IMR-90 (cell line): ENCODE results near the gene C13orf42. TPM values are rescaled to one million over a fixed set of nuclear protein-coding genes. Genes with fewer than 3 reads are reported as not detected.

Source experiments
- ATAC-seq: fragments of 200-7000 bp; cut with Tn5 transposase; 2 replicates; pipeline ENCODE4 v1.9.1; 2020; ENCODE audit warnings: low read depth, mild to moderate bottlenecking, moderate library complexity
- BruUV-seq: library from RNA; stranded (reverse); fragments of 400-500 nt; replicated peaks from 2 replicates; lab custom pipeline; 2021; lab: Mats Ljungman, UMichigan
- CTCF ChIA-PET: fragments of 300-600 bp; formaldehyde crosslinking; extraction: SDS; loops from one replicate; lab custom pipeline; 2021; ENCODE audit warnings: antibody characterized with exemption; lab: Yijun Ruan, JAX
- POLR2A ChIA-PET: fragments of 300-600 bp; sonication (Branson Sonifier 250); formaldehyde crosslinking; loops from one replicate; lab custom pipeline; 2022; ENCODE audit warnings: antibody characterized with exemption; ENCODE audit not compliant: unreplicated experiment; lab: Charles Lee
- DNase-seq: peaks from one replicate; pipeline ENCODE4 v3.0.0; 2013
- H2AFZ ChIP-seq: replicated peaks from 2 replicates; pipeline ENCODE3; 2013; ENCODE audit warnings: low read length, mild to moderate bottlenecking; ENCODE audit not compliant: poor library complexity
- H2AK5ac ChIP-seq: 2 replicates; pipeline ENCODE4 v1.6.1; 2013; ENCODE audit warnings: low read depth, low read length, inconsistent platforms
- H2AK9ac ChIP-seq: replicated peaks from 2 replicates; pipeline ENCODE3; 2013; ENCODE audit warnings: mild to moderate bottlenecking, low read depth, low read length, moderate library complexity; ENCODE audit not compliant: poor library complexity
- H2BK120ac ChIP-seq: 2 replicates; pipeline ENCODE4 v1.6.1; 2013; ENCODE audit warnings: low read depth, low read length, inconsistent platforms
- H2BK15ac ChIP-seq: 3 replicates; pipeline ENCODE4 v1.6.1; 2013; ENCODE audit warnings: low read depth, low read length, inconsistent platforms
- H2BK20ac ChIP-seq: 2 replicates; pipeline ENCODE4 v1.6.1; 2013; ENCODE audit warnings: low read depth, mild to moderate bottlenecking, inconsistent platforms, low read length, moderate library complexity
- H2BK5ac ChIP-seq: 2 replicates; pipeline ENCODE4 v1.6.1; 2013; ENCODE audit warnings: mild to moderate bottlenecking, low read depth, low read length, inconsistent platforms; ENCODE audit not compliant: poor library complexity, severe bottlenecking
- H3K14ac ChIP-seq: replicated peaks from 2 replicates; pipeline ENCODE4 v1.6.1; 2013; ENCODE audit warnings: low read depth, low read length, inconsistent platforms
- H3K18ac ChIP-seq: 2 replicates; pipeline ENCODE4 v1.6.1; 2013; ENCODE audit warnings: low read depth, low read length, control low read depth
- H3K23ac ChIP-seq: 2 replicates; pipeline ENCODE4 v1.6.1; 2013; ENCODE audit warnings: low read depth, low read length, inconsistent platforms
- H3K27ac ChIP-seq: 2 replicates; pipeline ENCODE4 v1.5.1; 2013; ENCODE audit warnings: mild to moderate bottlenecking, control low read depth, low read length; ENCODE audit not compliant: insufficient read depth
- H3K27me3 ChIP-seq: 2 replicates; pipeline ENCODE4 v1.6.1; 2013; ENCODE audit warnings: low read length; ENCODE audit not compliant: control insufficient read depth, insufficient read depth
- H3K36me3 ChIP-seq: 2 replicates; pipeline ENCODE4 v1.6.1; 2013; ENCODE audit warnings: low read length, mixed read lengths; ENCODE audit not compliant: control insufficient read depth, insufficient read depth
- H3K4ac ChIP-seq: 2 replicates; pipeline ENCODE4 v1.6.1; 2013; ENCODE audit warnings: low read depth, low read length, inconsistent platforms
- H3K4me1 ChIP-seq: 2 replicates; pipeline ENCODE4 v1.6.1; 2013; ENCODE audit warnings: low read length, mixed read lengths; ENCODE audit not compliant: control insufficient read depth, insufficient read depth
- H3K4me2 ChIP-seq: 2 replicates; pipeline ENCODE4 v1.6.1; 2013; ENCODE audit warnings: low read depth, mild to moderate bottlenecking, control low read depth, low read length, moderate library complexity
- H3K4me3 ChIP-seq: 2 replicates; pipeline ENCODE4 v1.5.1; 2013; ENCODE audit warnings: low read depth, mild to moderate bottlenecking, control low read depth, low read length, moderate library complexity; ENCODE audit not compliant: insufficient read depth
- H3K56ac ChIP-seq: 2 replicates; pipeline ENCODE4 v1.6.1; 2013; ENCODE audit warnings: low read length, inconsistent platforms; ENCODE audit not compliant: insufficient read depth; ENCODE audit errors: extremely low read depth
- H3K79me1 ChIP-seq, 2 experiments: 2 replicates each; pipeline ENCODE4 v1.6.1; 2013; ENCODE audit warnings: low read length in 2 of 2, inconsistent platforms in 1 of 2, low read depth in 1 of 2
- H3K9ac ChIP-seq: 2 replicates; pipeline ENCODE4 v1.6.1; 2013; ENCODE audit warnings: low read depth, low read length, control low read depth
- H3K9me1 ChIP-seq: 2 replicates; pipeline ENCODE4 v1.6.1; 2013; ENCODE audit warnings: low read length, inconsistent platforms; ENCODE audit not compliant: insufficient read depth
- H3K9me3 ChIP-seq: 2 replicates; pipeline ENCODE4 v1.6.1; 2013; ENCODE audit warnings: low read length; ENCODE audit not compliant: control insufficient read depth, insufficient read depth
- H4K20me1 ChIP-seq: 2 replicates; pipeline ENCODE4 v1.6.1; 2013; ENCODE audit warnings: low read length, inconsistent platforms; ENCODE audit not compliant: insufficient read depth
- H4K5ac ChIP-seq: 2 replicates; pipeline ENCODE4 v1.6.1; 2013; ENCODE audit warnings: mild to moderate bottlenecking, low read depth, low read length, control low read depth
- H4K8ac ChIP-seq, 2 experiments: 2 replicates each; pipeline ENCODE4 v1.6.1; 2013; ENCODE audit warnings: low read depth in 2 of 2, low read length in 2 of 2, control low read depth in 1 of 2, inconsistent platforms in 1 of 2
- H4K91ac ChIP-seq: 2 replicates; pipeline ENCODE4 v1.6.1; 2013; ENCODE audit warnings: low read depth, low read length, inconsistent platforms; ENCODE audit not compliant: insufficient read depth
- BHLHE40 ChIP-seq: fragments of 150-350 bp; IDR thresholded peaks from 2 replicates; pipeline ENCODE4 v1.6.1; 2016; ENCODE audit warnings: mild to moderate bottlenecking, low read depth, low read length
- CEBPB ChIP-seq: IDR thresholded peaks from 2 replicates; pipeline ENCODE4 v1.6.1; 2012; ENCODE audit warnings: low read depth, low read length, improper control_type of control experiment
- FOS ChIP-seq: fragments of 150-350 bp; IDR thresholded peaks from 2 replicates; pipeline ENCODE4 v1.6.1; 2016; ENCODE audit warnings: low read depth, low read length
- MAFK ChIP-seq: IDR thresholded peaks from 2 replicates; pipeline ENCODE4 v1.6.1; 2012; ENCODE audit warnings: low read depth, low read length, improper control_type of control experiment
- MXI1 ChIP-seq: IDR thresholded peaks from 2 replicates; pipeline ENCODE4 v1.6.1; 2012; ENCODE audit warnings: low read depth, mild to moderate bottlenecking, low read length, moderate library complexity, borderline replicate concordance
- POLR2A ChIP-seq: IDR thresholded peaks from 2 replicates; pipeline ENCODE4 v1.6.1; 2012; ENCODE audit warnings: mild to moderate bottlenecking, low read depth, low read length
- RAD21 ChIP-seq: IDR thresholded peaks from 2 replicates; pipeline ENCODE4 v1.6.1; 2012; ENCODE audit warnings: low read length, improper control_type of control experiment
- RFX5 ChIP-seq: IDR thresholded peaks from 2 replicates; pipeline ENCODE4 v1.8.0; 2012; ENCODE audit warnings: low read depth, mild to moderate bottlenecking, low read length, moderate library complexity
- WGBS, 2 experiments: methylation state at CpG; one replicate each; pipeline versions ENCODE4 v1.1.5 to v1.1.7; 2013; ENCODE audit warnings: missing lambda C conversion rate in 2 of 2; ENCODE audit not compliant: insufficient read length in 1 of 2; ENCODE audit errors: extremely low coverage in 2 of 2; 5-methylcytosine and 5-hydroxymethylcytosine counted together
- dilution Hi-C: fragments of 300-500 bp; cut with HindIII; formaldehyde crosslinking; loops from one replicate; pipeline ENCODE4 v1.14.3; 2018; ENCODE audit warnings: low sequenced_read_pairs; ENCODE audit not compliant: unreplicated experiment
- in situ Hi-C: fragments of 300-500 bp; cut with MboI; formaldehyde crosslinking; loops from 3 replicates; pipeline ENCODE4 v1.14.3; 2019; ENCODE audit warnings: low sequenced_read_pairs, inconsistent platforms, mixed read lengths
- intact Hi-C: fragments of 100-400 bp; cut with micrococcal nuclease; formaldehyde crosslinking; loops from 2 replicates; pipeline ENCODE4 v1.10.0; 2022
- polyA plus RNA-seq, 3 experiments: library from polyadenylated mRNA; depleted of rRNA; stranded (reverse); fragments of >200 nt; gene quantifications; 2 replicates each; pipeline ENCODE4 v1.2.3, GENCODE V29; 2012; ENCODE audit warnings: low replicate concordance in 1 of 3
- total RNA-seq: library from RNA; depleted of rRNA; stranded (reverse); fragments of >200 nt; gene quantifications from 2 replicates; pipeline ENCODE4 v1.2.3, GENCODE V29; 2012
- TF ChIP-seq, protein P1 (sequence below): fragments of 150-350 bp; IDR thresholded peaks from 2 replicates; pipeline ENCODE4 v1.6.1; 2016; ENCODE audit warnings: low read depth, mild to moderate bottlenecking, low read length, moderate library complexity, borderline replicate concordance

Gene C13orf42
- total and polyA plus RNA-seq, 2 of the 4 experiments (the other 2 are of a cell fraction) = not detected

DNA sequence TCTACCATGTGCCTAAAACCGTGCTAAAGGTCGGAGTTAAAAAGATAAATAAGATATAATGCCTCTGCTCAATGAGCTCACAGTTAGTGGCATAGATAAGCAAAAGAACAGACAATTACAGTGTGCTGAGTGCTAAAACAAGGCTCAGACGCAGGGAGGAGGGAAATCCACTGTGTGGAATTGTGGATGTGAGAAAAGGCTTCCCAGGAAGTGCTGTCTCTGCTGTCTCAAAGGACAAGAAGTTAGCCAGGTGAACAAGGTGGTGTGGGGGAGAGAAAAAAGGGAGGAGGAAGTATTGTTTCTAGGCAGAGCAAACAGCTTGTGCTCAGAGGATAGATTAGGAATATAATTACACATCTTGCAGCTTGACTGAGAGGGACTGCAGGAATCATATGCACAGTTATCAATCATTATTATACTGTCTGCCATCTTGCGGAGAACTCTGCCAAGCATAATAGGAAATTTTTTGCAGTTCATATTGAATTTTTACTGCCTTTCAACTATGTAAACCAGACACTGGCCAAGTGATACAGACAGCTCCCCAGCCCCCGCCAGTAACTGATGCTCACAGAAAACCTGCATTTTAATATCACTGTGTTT is 9.3 kb downstream of the C13orf42 start:
- DNase-seq (no peak), ATAC-seq (no peak)
- Histone ChIP-seq H3K4ac (no peak overlapping the region), H3K4me3 (no peak overlapping the region), H3K9ac (no peak overlapping the region), H3K18ac (no peak overlapping the region), H2BK20ac (no peak overlapping the region), H3K23ac (no peak overlapping the region), H4K20me1 (no peaks in the 10 kb centered on the region), H3K9me1 (no peaks in the 10 kb centered on the region), H2AK9ac (no peak overlapping the region), H3K4me2 (no peak overlapping the region), H3K9me3 (no peaks in the 10 kb centered on the region), H2BK15ac (no peak overlapping the region), H3K27ac (no peak overlapping the region), H4K91ac (no peak overlapping the region), H2AK5ac (no peak overlapping the region), H2AFZ (no peak overlapping the region), H3K36me3 (no peaks in the 10 kb centered on the region), H3K56ac (no peak overlapping the region), H3K79me1 (no peaks in the 10 kb centered on the region), H3K27me3 (peaks cover 11% of the 10 kb centered on the region), H2BK120ac (no peak overlapping the region), H3K4me1 (no peaks in the 10 kb centered on the region), H2BK5ac (no peak overlapping the region), H4K8ac (no peak overlapping the region), H3K14ac (no peak overlapping the region), H4K5ac (no peak overlapping the region)
- ChIA-PET POLR2A (no interaction called here), CTCF (no interaction called here)
- WGBS, 2 experiments = 40% methylated on average over 1 of the region's 5 CpGs; no CpG with 5 or more reads in 1 of the 2 experiments
- intact Hi-C loops (no loop called here), dilution Hi-C loops (no loop called here), in situ Hi-C loops (no loop called here)
- TF ChIP-seq, protein P1, sequence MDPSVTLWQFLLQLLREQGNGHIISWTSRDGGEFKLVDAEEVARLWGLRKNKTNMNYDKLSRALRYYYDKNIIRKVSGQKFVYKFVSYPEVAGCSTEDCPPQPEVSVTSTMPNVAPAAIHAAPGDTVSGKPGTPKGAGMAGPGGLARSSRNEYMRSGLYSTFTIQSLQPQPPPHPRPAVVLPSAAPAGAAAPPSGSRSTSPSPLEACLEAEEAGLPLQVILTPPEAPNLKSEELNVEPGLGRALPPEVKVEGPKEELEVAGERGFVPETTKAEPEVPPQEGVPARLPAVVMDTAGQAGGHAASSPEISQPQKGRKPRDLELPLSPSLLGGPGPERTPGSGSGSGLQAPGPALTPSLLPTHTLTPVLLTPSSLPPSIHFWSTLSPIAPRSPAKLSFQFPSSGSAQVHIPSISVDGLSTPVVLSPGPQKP = no peak
- TF ChIP-seq RFX5 (no peak), BHLHE40 (no peak), FOS (no peak), MXI1 (no peak), POLR2A (no peak), MAFK (no peak), RAD21 (no peak), CEBPB (no peak)
- BruUV-seq = no TSS peak
